ENCODE measurements around the gene CLIC1.
A peak's percentile ranks its signal among the peaks of the same experiment; 100 is the strongest.

The CLIC1 gene

DNA sequence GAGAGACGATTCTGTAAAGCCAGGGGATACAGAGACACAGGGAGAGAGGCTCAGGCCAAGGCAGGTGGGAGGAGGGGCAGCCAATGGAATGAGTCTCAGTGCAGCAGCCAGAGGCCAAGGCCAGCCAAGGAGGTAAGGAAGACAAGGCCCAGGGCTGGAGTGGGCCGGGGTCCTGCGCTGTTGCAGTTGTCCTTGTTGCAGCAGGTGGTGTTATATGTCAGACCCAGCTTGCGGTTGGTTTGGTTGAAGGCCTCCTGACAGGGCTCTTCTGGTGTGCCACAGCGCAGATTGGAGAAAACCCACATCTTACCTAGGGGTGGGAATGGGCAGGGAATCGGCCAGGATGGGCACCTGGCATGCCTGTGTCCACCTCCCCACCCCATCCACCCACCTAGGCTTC, 17.3 kb downstream of the CLIC1 start:
- no peaks in the 10 kb centered on the region for H3K9me3 ChIP-seq (ENCODE audit: severe bottlenecking)
- no peak for TF ChIP-seq CTCF (IDR thresholded peaks at IDR 0.05; ENCODE audit: low read depth, low read length)
- peak; percentile 15 for DNase-seq
- H3K36me3 ChIP-seq = no peaks in the 10 kb centered on the region
- H3K27me3 ChIP-seq (ENCODE audit: insufficient read depth, low read depth, severe bottlenecking) = no peaks in the 10 kb centered on the region
- no peak overlapping the region for H3K4me3 ChIP-seq (ENCODE audit: low read depth, low read length)
- no peak overlapping the region for H3K27ac ChIP-seq

GRCh38 chr6:31718265-31718664, 18.1 kb downstream of the CLIC1 start:
- TF ChIP-seq CTCF (IDR thresholded peaks at IDR 0.05; ENCODE audit: low read depth, low read length) = no peak
- no peak for DNase-seq
- Histone ChIP-seq H3K27me3 (ENCODE audit: insufficient read depth, low read depth, severe bottlenecking) (no peaks in the 10 kb centered on the region), H3K4me3 (ENCODE audit: low read depth, low read length) (no peak overlapping the region), H3K27ac (no peak overlapping the region), H3K9me3 (ENCODE audit: severe bottlenecking) (no peaks in the 10 kb centered on the region), H3K36me3 (no peaks in the 10 kb centered on the region)

GRCh38 chr6:31717499-31718222, 18.7 kb downstream of the CLIC1 start:
- peak; percentile 17 for DNase-seq
- H3K4me3 ChIP-seq (ENCODE audit: low read depth, low read length) = no peak overlapping the region
- H3K27ac ChIP-seq = no peak overlapping the region
- H3K27me3 ChIP-seq (ENCODE audit: insufficient read depth, low read depth, severe bottlenecking) = no peaks in the 10 kb centered on the region
- H3K9me3 ChIP-seq (ENCODE audit: severe bottlenecking) = no peaks in the 10 kb centered on the region
- TF ChIP-seq CTCF (IDR thresholded peaks at IDR 0.05; ENCODE audit: low read depth, low read length) = no peak
- H3K36me3 ChIP-seq = no peaks in the 10 kb centered on the region

DNA sequence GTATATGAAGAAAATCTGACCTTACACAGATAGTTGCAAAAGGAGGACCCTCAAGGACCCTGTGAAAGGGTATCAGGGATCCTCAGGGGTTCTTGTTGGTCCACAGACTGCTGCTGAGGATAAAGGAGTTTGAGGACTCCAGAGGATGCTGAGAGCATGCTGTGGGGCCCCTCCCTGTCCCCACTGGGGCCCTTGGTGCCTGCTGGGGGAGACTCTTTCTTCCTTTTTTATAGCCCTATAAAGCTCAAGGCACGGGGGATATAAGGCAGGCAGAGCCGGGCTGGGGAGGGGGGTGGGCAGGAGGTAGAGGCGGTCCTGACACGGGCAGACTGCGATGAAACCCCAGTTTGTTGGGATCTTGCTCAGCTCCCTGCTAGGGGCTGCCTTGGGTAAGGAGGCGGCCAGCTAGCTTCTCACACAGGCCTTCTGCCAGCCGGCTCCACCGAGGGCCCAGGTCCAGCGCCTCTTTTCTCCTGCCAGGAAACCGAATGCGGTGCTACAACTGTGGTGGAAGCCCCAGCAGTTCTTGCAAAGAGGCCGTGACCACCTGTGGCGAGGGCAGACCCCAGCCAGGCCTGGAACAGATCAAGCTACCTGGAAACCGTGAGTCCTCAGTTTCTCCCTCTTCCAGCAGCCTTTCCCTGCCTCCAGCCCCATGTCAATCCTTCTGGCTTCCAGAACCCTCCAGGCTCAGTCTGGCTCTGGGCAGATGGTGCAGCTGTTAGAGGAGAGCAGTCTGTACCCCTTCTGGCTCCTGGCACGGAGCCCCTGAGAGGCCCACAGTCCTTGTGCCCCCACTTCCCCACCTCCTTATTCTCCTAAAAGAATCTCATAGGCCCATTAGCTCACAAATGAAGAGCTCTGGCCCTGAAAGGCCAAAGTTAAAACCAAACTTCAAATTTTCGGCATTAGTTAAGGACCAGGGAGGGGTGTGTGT, 21.0 kb downstream of the CLIC1 start, which contains the start of gene LY6G6D:
Gene LY6G6D (plus strand): TSS at position 327 of the 937 bp plus-strand sequence. CDS start 8 bp downstream, at position 335.
- no peak for TF ChIP-seq CTCF (IDR thresholded peaks at IDR 0.05; ENCODE audit: low read depth, low read length)
- Histone ChIP-seq H3K4me3 (ENCODE audit: low read depth, low read length) (no peak within 1 kb of the TSS), H3K9me3 (ENCODE audit: severe bottlenecking) (no peaks in the 10 kb centered on the region), H3K27ac (peak within 1 kb of the TSS; percentile 59), H3K36me3 (no peaks in the 10 kb centered on the region), H3K27me3 (ENCODE audit: insufficient read depth, low read depth, severe bottlenecking) (no peaks in the 10 kb centered on the region)
- no peak for DNase-seq

GRCh38 chr6:31713991-31714684, 22.2 kb downstream of the CLIC1 start:
- no peak overlapping the region for H3K4me3 ChIP-seq (ENCODE audit: low read depth, low read length)
- no peaks in the 10 kb centered on the region for H3K36me3 ChIP-seq
- no peaks in the 10 kb centered on the region for H3K27me3 ChIP-seq (ENCODE audit: insufficient read depth, low read depth, severe bottlenecking)
- DNase-seq = peak; percentile 68
- TF ChIP-seq CTCF (IDR thresholded peaks at IDR 0.05; ENCODE audit: low read depth, low read length) = no peak
- H3K9me3 ChIP-seq (ENCODE audit: severe bottlenecking) = no peaks in the 10 kb centered on the region
- H3K27ac ChIP-seq = peak overlapping the region; percentile 59
